Embryonic facial prominence (tissue), 1 donor: ENCODE results near the gene ZNF560.
"Not testable (repeated sequence)": the region's sequence is repeated elsewhere in the genome, so short reads cannot be mapped to it uniquely, and the experiment has no call there.

Experiments used
- DNase-seq: peaks from one replicate; pipeline ENCODE4 v3.0.0-alpha.2; 2016; ENCODE audit errors: extremely low spot score

Gene ZNF560

DNA sequence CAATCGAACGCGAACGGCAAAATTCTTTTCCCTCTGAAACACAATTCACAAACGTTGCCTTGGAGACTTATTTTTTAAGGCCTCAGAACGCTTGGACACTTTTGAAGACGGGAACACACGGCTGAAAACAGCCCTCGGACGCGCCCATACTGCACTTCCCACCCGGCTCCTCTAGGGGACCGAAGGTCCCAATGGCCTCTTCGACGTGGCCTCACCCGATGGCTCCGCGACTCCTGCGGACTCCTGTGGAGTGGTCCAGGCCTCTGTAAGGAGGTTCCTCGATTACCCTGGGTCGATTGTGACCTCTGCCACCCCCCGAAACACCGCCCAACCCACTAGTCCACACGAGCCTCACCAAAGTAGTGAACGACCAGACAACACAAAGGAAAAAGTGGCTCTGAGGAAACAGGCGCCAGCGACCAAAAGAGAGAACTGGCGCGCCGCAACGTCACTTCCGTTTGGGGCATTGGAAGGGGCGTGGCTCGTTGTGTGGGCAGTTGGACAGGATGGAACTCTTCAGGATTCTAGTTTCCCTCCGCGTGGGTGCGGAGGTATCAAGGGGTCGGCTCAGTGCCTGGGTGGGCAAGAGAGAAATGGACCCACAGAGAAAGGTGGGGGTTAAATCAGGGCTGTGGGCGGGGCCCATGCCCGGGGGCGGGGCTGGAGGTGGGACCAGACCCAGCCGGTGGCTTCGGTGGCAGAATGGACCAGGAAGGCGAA lies at the start of gene ZNF560:
TSS of gene ZNF560 (minus strand) at position 434 of the 720 bp plus-strand sequence. CDS start 23,303 bp downstream, outside the sequence.
- DNase-seq, result no peak

DNA sequence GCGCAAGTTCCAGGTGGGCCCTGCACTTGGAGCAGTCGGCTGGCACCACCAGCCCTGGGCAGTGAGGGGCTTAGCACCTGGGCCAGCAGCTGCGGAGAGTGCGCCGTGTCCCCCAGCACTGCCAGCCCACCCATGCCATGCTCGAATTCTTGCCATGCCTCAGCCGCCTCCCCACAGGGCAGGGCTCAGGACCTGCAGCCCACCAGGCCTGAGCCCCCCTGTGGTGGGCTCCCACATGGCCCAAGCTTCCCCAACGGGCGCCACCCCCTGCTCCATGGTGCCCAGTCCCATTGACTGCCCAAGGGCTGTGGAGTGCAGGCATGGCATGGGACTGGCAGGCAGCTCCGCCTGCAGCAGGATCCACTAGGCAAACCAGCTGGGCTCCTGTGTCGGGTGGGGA lies 49.5 kb upstream of the ZNF560 start:
- no peak for DNase-seq

DNA sequence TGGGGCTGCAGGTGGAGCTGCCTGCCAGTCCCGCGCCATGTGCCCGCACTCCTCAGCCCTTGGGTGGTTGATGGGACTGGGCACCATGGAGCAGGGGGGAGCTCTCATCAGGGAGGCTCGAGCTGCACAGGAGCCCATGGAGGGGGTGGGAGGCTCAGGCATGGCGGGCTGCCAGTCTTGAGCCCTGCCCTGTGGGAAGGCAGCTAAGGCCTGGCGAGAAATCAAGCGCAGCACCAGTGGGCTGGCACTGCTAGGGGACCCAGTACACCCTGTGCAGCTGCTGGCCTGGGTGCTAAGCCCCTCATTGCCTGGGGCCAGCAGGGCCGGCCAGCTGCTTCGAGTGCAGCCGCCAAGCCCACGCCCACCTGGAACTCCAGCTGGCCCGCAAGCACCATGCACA lies 42.9 kb upstream of the ZNF560 start:
- not testable (repeated sequence) for DNase-seq

DNA sequence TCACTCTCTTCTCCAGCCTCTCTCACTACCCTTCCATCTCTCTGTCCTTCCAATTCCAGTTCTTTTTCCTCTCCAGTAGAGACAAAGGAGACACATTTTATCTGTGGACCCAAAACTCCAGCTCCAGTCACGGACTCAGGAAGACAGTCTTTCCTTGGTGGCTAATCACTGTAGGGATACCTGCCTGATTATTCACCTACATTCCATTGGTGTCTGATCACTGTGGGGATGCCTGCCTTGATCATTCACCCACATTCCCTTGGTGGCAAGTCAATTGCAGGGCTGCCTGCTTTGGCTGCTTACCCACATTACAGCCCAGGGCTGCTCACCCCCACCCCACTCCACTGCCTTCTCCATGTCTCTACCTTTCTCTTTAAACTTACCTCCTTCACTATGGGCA lies 41.5 kb upstream of the ZNF560 start:
- not testable (repeated sequence) for DNase-seq

DNA sequence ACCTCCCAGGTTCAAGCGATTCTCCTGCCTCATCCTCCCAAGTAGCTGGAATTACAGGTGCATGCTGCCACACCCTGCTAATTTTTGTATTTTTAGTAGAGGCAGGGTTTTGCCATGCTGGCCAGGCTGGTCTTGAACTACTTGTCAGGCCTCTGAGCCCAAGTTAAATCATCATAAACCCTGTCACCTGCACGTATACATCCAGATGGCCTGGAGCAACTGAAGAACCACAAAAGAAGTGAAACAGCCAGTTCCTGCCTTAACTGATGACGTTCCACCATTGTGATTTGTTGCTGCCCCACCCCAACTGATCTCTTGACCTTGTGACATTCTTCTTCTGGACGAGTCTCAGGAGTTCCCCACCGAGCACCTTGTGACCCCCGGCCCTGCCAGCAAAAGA lies 40.8 kb upstream of the ZNF560 start:
- not testable (repeated sequence) for DNase-seq

DNA sequence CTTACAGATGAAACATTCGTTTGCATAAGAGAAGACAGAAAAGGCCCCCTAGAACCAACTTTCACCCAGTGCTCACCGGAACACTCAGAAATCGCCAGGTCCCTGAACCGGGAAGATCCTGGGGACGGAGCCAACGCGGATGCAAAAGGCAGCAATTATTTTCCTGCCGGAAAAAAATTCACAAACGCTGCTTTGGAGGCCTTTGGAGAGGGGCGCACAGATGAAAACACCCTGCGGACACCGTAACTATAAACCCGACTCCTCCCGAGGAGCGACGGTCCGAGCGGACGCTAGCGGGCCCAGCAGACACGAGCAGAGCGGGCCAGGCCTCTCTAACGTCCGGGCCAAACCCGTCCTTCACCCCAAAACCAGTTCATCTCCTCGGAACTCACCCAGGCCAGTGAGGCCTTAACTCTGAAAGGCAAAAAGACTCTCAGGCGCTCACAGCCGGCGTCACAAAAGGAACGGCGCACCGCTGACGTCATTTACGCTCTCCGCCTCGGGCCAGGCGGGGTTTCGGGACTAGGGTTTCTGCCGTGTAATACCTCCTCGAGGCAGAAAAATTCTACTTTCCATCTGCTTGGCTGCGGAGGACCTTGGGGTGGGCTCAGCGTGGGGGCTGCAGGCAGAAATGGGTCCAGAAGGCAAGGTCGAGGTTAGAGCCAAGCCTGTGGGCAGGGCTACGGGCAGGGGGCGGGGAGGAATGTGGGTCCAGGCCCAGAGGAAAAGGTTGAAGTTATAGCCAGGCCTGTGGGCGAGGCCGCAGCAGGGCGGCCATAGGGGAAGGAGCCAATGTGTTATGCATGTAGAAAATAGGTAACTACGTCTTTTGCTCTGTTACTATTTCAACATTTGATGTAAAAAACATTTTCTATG lies 40.0 kb upstream of the ZNF560 start, which contains the start of gene ZNF426:
TSS of gene ZNF426 (minus strand) at position 463 of the 876 bp plus-strand sequence. CDS start 2,413 bp downstream, outside the sequence.
- peak; percentile 89 for DNase-seq

DNA sequence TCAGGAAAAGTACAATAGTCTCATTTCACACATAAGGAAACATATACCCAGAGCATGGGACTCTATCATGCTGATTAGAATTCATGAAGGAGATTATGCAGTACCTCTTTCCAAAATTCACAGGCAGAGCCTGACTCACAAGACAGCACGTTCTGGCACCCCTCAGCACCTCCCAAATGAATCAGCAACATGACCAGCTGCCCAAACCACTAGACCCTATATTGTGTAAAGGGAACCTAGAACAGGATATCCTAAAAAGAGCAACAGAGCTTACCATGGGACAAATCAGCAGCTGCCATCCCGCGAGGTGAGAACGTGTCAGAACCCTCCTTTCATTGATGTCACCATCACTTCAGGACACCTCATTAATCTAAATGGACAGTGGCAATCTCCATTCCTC lies 37.5 kb upstream of the ZNF560 start:
- DNase-seq, result no peak

DNA sequence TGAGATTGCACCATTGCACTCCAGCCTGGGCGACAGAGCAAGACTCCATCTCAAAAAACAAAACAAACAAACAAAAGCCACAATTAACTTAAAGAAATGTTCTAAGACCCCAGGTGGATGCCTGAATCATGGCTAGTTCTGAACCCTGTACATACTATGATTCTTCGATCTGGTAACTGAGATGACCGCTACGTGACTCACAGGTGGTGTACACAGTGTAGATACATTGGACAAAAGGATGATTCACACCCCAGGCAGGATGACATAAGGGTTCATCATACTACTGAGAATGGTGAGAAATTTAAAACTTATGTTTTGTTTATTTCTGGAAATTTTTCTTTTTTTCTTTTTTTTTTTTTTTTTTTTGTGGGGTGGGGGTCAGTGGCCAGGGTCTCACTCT lies 33.5 kb upstream of the ZNF560 start:
- no peak for DNase-seq

DNA sequence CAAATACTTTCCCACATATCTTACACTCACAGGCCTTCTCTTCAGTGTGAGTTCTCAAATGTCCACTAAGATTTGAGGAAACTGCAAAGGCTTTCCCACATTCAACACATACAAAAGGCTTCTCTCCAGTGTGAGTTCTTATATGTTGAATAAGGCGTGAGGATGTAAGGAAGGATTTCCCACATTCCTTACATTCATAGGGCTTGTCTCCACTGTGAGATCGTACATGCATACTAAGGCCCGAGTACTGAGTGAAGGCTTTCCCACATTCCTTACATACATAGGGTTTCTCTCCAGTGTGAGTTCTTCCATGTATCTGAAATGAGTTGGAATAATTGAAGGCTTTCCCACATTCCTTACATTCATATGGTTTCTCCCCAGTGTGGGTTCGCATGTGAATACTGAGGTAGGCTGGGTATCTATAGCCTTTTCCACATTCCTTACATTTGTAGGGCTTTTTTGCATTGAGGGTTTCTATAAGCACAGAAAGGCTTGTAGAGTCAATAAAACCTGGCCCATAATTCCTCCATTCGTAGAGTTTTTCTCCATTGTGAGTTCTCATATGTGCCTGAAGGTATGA lies 30.4 kb upstream of the ZNF560 start:
- DNase-seq, result no peak

DNA sequence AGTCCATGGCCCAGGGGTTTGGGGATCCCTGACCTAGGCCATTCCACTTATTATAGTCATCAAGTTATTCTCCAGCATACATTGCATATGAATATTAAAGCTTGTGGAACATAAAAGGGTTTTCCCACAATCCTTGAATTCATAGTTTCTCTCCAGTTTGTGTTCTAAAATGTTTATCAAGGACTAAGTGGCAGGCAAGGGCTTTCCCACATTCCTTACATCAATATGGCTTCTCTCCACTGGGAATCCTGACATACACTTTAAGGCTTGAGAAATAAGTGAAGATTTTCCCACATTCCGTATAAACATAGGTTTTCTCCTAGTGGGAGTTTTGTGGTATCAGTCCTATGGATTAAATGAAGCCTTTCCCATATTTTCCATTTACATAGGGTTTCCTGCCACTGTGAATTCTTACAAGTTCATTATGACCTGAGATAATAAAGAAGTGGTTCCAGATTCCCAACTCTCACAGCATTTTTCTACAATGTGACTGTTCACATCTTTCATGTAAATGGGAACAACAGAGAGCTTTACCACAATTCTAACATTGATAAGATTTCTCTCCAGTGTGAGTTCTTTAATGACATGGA lies 25.6 kb upstream of the ZNF560 start:
- no peak for DNase-seq

DNA sequence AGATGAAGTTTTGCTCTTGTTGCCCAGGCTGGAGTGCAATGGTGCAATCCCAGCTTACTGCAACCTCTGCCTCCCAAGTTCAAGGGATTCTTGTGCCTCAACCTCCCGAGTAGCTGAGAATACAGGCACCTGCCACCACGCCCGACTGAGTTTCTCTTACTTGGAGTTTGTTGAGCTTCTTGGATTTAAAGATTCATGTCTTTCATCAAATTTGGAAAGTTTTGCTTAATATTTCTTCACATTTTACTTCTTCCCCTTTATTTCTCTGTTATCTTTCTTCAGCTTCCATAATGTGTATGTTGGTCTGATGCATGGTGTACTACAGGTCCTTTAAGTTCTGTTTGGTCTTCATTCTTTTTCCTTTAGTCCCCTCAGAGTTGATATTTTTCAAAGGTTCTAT lies 8.9 kb upstream of the ZNF560 start:
- no peak for DNase-seq

DNA sequence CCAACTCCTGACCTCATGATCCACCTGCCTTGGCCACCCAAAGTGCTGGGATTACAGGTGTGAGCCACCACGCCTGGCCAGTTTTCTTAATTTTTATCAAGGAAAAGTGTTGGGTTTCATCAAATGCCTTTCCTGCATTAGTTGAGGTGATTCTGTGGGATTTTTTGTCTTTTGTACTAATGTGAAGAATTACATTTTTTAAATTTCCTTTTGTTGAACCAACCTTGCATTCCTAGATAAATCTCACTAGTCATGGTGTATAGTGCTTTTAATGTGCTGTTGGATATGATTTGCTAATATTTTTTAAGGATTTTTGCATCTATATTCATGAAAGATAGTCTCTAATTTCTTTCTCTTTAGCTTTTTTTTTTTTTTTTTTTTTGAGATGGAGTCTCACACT lies 2.4 kb upstream of the ZNF560 start:
- DNase-seq, result no peak

DNA sequence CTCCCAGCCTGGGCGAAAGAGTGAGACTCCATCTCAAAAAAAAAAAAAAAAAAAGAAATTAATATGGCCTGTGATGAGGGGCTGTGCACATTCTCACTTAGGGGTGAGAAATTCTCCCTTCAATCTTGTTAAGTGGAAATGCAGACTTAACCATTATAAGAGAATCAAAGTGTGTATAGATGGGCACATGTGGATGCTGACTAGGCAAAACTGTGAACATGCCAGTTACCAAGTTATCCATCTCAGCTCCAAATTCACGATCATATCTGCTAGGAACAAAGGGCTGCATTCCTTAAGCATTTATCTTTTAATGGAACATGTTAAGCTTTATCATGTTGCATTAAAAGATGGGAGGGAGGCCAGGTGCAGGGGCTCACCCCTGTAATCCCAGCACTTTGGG lies 4.3 kb downstream of the ZNF560 start:
- no peak for DNase-seq

DNA sequence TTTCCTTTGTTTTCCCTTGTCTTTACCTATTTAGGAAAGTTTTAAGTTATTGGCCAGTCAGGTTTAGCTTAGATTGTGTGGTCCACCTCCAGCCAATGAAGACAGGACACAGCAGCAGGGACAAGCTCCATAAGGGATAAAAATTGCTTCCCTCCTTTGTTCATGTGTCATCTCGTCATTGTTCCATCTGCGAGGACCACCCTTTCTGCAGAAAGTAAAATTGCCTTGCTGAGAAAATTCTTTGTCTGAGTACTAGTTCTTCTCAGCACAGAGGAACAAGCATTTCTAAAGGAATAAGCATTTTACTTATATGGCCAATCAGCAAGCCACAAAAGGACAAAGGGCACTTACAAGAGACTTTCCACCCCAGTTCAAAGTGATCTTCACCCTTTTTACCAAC lies 11.4 kb downstream of the ZNF560 start:
- DNase-seq, result no peak

DNA sequence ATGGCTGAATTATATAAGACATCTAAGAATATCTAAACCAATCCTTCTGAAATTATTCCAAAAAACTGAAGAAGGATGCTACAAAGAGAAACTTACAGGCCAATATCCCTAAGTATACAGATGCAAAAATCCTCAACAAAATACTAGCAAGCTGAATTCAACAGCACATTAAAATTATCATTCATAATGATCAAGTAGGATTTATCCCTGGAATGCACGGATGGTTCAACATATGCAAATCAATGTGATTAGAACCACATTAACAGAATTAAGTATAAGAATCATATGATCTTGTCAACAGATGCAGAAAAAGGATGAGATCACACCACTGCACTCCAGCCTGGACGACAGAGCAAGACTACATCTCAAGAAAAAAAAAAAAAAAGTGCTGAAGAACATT lies 13.3 kb downstream of the ZNF560 start:
- DNase-seq, result no peak

DNA sequence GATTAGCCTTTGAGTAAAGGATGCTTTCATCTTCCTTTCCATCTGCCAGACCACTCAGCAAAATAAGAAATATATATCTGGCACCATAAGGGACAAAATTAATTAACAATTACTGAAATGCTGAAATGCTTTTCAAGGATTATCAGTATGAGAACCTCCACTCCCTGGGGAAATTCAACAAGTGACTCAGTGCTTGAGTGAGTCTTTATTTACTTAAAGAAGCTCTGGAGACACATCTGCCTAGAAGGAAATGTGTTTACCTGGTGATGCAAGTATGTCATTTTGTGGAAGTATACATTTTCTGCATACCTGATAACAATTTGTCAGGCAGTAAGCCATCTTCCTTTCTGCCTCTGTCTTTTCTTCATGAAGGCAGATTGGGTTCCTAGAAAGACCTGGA lies 23.4 kb downstream of the ZNF560 start:
- DNase-seq, result no peak

DNA sequence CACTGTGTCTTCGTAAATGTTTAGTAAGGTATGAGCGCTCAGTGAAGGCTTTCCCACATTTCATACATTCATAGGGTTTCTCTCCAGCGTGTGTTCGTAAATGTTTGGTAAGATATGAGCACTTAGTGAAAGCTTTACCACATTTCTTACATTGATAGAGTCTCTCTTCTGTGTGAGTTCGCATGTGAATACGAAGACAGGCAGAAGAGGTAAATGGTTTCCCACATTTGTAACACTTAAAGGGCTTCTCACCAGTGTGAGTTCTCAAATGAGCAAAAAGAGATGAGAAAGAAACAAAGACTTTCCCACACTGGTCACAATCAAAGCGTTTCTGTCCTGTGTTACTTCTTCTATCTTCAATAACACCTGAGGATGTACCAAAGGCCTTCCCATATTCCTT lies 31.3 kb downstream of the ZNF560 start:
- no peak for DNase-seq

DNA sequence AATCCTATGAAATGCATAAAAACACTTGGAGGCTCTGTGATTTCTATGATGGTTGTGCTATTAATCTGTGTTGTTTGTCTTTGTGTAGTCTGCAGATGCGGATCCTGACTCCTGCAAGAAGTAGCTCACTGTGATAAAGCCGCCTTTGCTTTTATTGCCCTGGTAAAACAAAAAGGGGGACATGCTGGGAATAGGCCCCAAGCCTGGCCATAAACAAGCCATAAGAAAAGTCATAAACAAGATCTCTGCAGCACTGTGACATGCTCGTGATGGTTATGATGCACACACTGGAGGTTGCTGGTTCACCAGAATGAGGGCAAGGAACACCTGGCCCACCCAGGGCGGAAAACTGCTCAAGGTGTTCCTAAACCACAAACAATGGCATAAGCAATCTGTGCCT lies 36.5 kb downstream of the ZNF560 start:
- DNase-seq, result no peak

DNA sequence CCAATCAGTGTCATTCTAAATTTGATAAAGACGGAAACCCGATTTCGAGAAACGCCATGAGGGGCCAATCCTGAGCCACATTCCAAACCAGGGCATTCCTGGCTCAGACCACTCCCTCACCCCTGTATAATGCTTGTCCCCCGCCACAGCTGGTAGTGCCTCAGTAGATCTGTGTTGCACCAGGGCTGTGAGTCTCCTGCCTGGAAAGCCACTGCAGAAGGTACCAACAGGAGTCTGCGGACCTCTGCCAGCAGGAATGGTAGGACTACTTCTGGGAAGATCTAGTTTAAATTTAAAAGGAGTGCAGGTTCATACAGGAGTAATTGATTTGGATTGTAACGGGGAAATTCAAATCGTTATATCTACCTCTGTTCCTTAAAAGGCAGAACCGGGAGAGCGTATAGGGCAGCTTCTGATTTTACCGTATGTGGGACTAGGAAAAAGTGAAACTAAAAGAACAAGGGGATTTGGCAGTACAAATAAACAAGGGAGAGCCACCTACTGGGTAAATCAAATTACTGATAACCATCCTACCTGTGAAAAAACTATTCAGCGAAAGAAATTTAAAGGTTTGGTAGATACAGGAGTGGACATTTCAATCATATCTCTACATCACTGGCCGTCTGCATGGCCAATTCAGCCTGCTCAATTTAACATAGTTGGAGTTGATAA lies 42.3 kb downstream of the ZNF560 start:
- DNase-seq, result no peak

DNA sequence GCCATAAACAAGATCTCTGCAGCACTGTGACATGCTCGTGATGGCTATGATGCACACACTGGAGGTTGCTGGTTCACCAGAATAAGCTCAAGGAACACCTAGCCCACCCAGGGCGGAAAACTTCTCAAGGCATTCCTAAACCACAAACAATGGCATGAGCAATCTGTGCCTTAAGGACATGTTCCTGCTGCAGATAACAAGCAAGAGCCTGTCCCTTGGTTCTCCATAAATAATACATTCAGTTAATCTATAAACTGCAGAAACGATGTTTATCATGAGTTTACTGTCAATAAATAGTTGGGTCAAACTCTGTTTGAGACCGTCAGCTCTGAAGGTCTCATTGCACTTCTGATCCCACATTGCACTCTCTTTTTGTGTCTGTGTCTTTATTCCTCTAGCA lies 44.5 kb downstream of the ZNF560 start:
- no peak for DNase-seq

DNA sequence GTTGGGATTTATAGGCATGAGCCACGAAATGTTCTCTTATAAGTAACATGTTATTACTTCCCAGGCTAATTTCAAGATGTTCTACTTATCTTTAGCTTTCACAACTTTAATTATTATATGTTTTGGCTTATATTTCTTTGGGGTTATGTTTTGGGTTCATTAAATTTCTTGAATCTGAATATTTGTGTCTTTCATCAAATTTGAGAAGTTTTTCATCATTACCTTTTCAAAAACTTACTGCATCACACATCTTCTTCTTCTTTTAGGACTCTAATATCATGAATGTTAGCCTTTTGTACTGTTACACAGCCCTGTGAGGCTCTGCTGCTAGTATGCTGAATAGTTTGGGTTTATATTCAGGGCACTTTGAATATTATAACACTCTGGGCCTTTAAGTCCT lies 53.4 kb downstream of the ZNF560 start:
- DNase-seq, result no peak

DNA sequence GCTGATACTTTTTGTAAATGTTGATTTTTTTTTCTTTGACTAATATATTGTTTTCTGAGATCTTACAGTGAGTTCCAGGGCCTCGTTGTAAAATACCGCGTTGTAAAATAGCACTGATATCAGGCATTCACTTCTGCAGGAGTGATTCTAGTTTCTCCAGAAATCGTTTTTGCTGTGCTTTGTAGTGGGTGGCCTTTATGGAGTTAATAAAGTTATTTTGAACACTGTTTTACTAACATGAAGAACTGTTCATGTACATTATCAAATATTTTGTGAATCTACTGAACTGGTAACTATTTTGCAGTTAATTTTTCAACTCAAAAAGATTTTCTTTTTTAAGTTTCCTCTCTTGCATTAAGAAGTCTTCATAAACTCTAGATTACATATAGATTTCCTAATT lies 62.1 kb downstream of the ZNF560 start:
- no peak for DNase-seq
